Measurements from ENCODE around the gene PA2G4.
A peak's percentile ranks its signal among the peaks of the same experiment; 100 is the strongest.
"Not testable (repeated sequence)": the region's sequence is repeated elsewhere in the genome, so short reads cannot be mapped to it uniquely, and the experiment has no call there.

Gene PA2G4

DNA sequence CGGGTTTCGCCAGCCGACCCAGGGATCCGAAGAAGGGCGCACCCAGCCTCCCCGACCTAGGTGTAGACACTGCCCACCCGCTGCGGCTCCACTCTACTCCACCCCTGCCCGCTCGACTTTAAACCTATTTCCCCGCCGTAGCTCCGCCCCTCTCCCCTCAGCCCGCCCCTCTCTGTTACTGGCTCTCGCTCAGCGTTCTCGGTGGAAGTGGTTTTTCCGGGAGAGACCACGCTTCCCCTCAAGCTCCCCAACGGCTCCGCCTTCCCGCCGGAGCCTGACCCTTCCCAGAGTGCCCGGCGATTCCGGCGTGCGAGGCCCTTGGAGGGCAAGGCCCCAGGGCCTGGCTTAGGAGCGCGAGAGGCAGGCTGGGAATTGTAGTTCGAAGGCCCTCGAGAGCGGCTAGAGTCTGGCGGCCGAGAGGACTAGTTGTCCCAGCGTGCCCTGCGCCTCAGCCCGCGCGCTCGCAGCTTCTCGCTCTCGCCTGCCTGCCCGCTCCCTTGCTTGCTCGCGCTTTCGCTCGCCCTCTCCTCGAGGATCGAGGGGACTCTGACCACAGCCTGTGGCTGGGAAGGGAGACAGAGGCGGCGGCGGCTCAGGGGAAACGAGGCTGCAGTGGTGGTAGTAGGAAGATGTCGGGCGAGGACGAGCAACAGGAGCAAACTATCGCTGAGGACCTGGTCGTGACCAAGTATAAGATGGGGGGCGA lies at the start of gene PA2G4:
Gene PA2G4, plus strand, starts transcription at position 451 of the 706 bp plus-strand sequence. Its CDS starts 179 bp downstream, at position 630.
- DNase-seq = peak; percentile 96 to 99

- DNase-seq = not testable (repeated sequence)
These were observed 44.4 kb upstream of the PA2G4 start for GRCh38 chr12:56059964-56060363.

DNA sequence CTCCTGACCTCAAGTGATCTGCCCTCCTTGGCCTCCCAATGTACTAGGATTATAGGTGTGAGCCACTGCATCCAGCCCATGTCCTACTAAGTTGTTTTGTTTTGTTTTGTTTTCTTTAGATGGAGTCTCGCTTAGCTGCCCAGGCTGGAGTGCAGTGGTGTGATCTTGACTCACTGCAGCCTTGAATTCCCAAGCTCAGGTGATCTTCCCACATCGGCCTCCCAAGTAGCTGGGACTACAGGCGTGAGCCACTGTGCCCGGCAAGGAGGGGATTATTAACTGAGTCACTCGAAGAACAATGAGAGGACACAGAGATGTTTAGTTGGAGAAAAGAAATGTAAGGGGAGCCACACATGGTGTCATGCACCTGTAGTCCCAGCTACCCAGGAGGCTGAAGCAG lies 42.4 kb upstream of the PA2G4 start:
- no peak for DNase-seq

GRCh38 chr12:56062996-56063395 lies 41.4 kb upstream of the PA2G4 start:
- no peak for DNase-seq

- no peak for DNase-seq
These were observed 32.7 kb upstream of the PA2G4 start for GRCh38 chr12:56071648-56072047.

DNA sequence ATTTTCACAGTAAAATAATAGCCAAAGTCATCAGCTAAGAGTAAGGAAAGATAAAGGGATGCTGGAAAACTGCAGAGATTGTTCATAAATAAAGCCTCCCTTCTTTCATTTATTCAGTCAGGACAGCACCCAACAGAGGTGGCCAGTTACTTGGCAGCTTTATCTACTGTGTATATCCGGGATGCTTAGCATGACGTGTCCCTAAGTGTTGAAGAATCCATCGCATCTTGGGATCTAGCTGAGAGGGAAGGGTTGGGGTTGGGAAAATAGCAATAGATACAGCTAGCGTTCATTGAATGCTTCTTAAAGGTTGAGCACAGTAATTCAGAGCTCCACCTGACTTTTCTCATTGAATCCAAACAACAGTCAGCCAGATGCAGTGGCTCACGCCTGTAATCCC lies 30.0 kb upstream of the PA2G4 start:
- DNase-seq = no peak

GRCh38 chr12:56077966-56078365 lies 26.4 kb upstream of the PA2G4 start:
- DNase-seq = not testable (repeated sequence)

GRCh38 chr12:56078427-56078826 lies 25.9 kb upstream of the PA2G4 start:
- DNase-seq = no peak

- peak; percentile 26 to 70 for DNase-seq
These were observed 25.2 kb upstream of the PA2G4 start for GRCh38 chr12:56078931-56079722.

- DNase-seq = peak; percentile 15 to 48
These were observed 24.4 kb upstream of the PA2G4 start, which contains the start of gene ERBB3 for GRCh38 chr12:56079723-56080555. Gene ERBB3, plus strand, starts transcription at chr12:56080165. Its CDS starts 136 bp downstream, at chr12:56080301.

DNA sequence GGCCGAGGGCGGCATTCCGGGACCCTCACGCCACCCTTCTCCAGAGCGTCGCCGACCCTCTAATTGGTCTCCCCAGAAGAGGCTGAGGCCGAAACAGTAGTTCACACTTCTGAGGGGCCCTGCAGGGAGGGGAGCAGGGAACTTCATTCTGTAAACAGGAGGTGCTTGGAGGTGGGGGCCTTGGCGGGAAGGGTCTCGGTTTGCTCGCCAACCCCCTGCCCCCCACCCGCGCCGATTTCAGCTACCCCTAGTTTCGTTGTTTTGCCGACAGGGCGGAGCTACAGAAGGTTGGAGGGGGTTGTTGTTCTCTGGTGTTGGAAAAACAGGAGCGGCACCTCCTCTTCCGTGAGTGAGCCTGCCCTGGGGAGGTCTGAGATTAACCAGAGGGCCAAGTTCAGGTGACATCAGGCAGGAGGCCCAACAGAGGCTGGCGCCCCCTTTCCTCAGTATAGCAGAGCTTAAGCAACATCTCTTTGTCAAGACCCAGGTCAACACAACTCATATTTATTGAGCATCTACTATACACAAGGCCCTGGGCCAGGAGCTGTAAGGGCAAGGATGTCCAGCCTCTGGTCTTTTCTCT lies 23.7 kb upstream of the PA2G4 start:
- DNase-seq = no peak

DNA sequence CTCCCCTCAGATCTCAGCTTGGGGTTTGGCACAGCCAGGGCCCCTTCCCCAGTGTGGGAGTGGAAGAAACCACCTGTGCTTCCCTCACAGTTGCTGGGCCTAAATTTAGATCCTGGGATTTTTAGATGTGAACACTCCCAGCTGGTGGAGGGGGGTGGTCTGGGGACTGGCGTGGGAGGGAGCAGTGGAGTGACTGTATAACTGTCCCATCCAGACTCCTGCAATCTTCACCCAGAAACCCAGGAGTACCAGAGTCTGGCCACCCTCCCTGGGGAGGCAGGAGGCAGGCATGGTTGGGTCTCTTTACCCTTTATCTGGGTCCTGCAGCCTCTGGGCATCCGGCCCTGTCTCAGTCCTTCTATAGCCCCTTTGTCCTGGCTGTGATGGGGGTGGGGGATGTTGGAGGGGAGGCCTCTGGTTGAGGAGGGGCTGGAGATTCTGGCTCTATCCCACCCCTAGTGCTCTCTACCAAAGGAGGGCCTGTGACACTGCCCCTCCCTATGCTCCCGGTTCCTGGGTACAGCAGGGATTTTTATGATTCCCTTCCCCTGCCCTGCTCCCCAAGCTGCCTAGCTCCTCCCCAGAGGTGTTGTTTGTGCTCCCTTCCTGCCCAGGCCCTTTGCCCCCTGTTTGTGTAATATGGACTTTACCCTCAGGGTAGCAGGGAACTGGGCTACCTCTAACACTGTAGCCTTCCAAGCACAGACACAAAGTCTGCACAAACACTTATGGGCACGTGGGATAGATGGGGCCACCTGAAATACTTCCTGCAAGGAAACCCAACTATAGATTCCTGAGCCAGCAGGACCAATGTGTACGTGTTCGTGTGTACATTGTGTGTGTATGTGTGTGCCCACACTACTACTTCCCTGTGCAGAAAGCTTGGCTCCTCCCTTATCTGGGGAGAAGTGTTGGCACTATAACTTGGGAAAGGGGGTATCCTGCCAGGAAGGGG lies 22.7 kb upstream of the PA2G4 start:
- DNase-seq = no peak

GRCh38 chr12:56082382-56082781 lies 22.0 kb upstream of the PA2G4 start:
- DNase-seq = no peak

DNA sequence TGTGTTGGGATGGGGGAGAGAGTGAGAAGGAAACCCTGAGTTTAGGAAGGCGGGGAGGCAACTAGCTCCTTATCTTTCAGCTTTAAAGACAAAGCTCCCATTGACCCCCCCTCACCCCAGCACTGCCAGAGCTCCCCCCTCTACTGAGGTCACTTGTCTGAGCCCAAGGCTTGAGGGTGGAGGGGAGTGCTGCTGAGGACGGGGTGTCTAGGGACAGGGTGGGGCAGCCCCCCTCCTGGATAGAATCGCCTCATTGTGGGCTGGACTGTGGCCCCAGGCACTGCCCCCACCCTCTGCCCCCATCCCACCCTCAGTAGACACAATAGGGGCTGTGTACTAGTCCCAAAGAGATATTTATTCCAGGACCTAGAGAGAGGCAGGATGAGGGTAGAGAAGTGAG lies 21.4 kb upstream of the PA2G4 start:
- no peak for DNase-seq

- DNase-seq = peak in 1 of 2 experiments; percentile 14
These were observed 19.3 kb upstream of the PA2G4 start for GRCh38 chr12:56084958-56085543.

DNA sequence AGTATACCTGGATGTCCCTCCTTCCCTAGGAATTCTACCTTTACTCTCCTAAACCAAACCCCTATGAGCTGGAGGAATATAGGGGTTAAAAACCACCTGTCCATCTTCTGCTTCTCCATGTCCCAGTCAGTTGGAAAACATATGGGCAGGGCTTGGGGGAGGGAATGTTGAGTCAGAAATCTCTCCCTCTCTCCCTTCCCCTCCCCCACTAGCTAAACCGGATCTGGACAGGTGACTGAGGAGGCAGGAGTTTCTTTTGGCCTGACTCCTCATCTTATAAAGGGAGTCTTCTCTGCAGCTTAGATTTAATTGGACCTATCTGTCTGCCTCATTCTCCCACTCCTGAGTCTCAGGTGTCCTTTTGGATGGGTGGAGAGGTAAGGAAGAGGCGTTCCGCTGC lies 18.3 kb upstream of the PA2G4 start:
- no peak for DNase-seq

DNA sequence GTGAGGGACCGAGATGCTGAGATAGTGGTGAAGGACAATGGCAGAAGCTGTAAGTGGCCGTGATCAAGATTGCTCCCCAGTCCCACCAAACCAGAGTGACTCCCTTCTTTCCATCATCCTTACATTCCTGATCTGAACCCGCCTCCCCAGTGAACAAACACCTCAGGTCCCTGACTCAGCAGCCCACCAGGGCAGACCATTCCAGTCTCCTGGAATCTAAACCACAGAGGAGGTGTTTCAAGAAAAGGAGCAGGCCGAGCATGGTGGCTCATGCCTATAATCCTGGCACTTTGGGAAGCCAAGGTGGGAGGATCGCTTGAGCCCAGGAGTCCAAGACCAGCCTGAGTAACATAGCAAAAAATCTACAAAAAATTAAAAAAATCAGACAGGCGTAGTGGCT lies 17.8 kb upstream of the PA2G4 start:
- no peak for DNase-seq

GRCh38 chr12:56087220-56087619 lies 17.1 kb upstream of the PA2G4 start:
- DNase-seq = no peak

DNA sequence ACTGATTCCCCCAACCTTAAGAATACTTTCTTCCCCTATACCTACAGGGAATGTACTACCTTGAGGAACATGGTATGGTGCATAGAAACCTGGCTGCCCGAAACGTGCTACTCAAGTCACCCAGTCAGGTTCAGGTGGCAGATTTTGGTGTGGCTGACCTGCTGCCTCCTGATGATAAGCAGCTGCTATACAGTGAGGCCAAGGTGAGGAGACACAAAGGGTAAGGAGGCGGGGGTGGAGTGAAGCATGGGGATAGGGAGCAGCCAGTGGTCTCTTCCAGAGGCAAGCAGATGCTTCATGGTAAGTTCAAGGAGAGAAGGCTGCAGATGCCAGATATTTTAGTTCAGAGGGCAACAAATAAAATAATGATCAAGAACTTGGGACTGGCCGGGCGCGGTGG lies 6.6 kb upstream of the PA2G4 start:
- DNase-seq = no peak

GRCh38 chr12:56098592-56098991 lies 5.8 kb upstream of the PA2G4 start:
- DNase-seq = no peak

GRCh38 chr12:56099787-56100186 lies 4.6 kb upstream of the PA2G4 start:
- DNase-seq = no peak

Measured in NCI-H446 (cell line).